ENCODE measurements around the gene BMPR1A. TPM values are rescaled to one million over a fixed set of nuclear protein-coding genes. Genes with fewer than 3 reads are reported as not detected.

The BMPR1A gene
- polyA plus RNA-seq, 1 donor (not counting 4 experiments of a cell fraction or from before 2014, with no cell fraction given): 22.2 TPM

DNA sequence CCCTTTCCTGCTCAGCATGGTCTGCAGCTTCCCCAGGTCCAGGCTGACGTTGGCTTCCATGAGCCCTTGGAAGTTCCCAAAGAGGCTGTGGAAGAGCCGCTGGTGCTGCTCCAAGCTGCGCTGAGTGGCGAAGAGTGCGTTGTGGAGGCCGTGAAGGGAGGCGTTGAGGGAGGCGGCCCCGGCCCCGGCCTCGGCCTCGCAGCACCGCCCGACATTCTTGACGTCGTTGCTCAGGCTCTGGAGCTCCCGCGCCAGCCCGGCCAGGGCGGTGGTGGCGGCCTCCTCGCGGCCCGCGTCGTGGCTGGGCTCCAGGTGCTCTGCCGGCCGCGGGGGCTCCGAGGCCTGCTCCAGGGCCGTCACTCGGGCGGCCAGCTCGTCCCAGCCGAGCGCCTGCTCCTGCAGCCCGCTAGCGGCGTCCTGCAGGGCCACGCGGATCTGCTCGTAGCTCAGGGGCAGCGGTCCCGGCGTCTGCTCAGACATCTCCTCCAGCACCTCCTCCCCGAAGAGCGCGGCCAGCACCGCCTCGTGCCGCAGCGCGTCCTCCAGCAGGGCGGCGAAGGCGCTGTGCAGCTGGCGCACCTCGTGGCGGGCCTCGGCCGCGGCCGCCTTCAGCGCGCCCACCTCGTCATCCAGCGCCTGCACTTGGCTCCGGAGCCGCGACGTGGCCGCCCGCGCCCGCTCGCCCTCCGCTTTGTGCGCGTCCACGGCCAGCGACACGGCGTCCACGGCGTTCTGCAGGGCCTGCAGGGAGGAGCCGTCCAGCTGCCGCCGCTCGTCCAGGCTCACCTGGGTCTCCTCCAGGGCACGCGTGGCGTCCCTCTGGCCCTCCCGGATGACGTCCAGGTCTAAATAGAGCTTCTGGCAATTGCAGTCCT, 186.3 kb downstream of the BMPR1A start:
- Histone ChIP-seq H3K9me1 (ENCODE audit: control insufficient read depth, extremely low read depth, insufficient read depth, low read length) (no peaks in the 10 kb centered on the region), H3K9me3 (ENCODE audit: control insufficient read depth, low read depth, low read length) (no peaks in the 10 kb centered on the region), H3K79me2 (ENCODE audit: control insufficient read depth, insufficient read depth, low read length) (no peaks in the 10 kb centered on the region), H3K9ac (ENCODE audit: control insufficient read depth, extremely low read depth, insufficient read depth, low read length) (no peak overlapping the region), H3K4me2 (ENCODE audit: control insufficient read depth, extremely low read depth, insufficient read depth, low read depth, low read length) (no peak overlapping the region), H4K20me1 (ENCODE audit: control insufficient read depth, extremely low read depth, insufficient read depth, low read length) (no peaks in the 10 kb centered on the region), H3K36me3 (ENCODE audit: control insufficient read depth in 2 of 2, extremely low read depth in 1 of 2, insufficient read depth in 2 of 2, low read length in 2 of 2) (peaks cover 0 to 5% of the 10 kb centered on the region in 2 experiments), H3K4me1 (ENCODE audit: control insufficient read depth, extremely low read depth, insufficient read depth, low read length) (no peaks in the 10 kb centered on the region), H3K27me3 (ENCODE audit: control insufficient read depth, extremely low read depth, insufficient read depth, low read length) (no peaks in the 10 kb centered on the region), H3K27ac (ENCODE audit: control insufficient read depth, insufficient read depth, low read length) (no peak overlapping the region), H3K4me3 (ENCODE audit: control insufficient read depth in 2 of 3, extremely low read depth in 1 of 3, insufficient read depth in 2 of 3, low read depth in 1 of 3, low read length in 3 of 3) (no peak overlapping the region), H2AFZ (ENCODE audit: control insufficient read depth, low read length) (no peak overlapping the region)
- DNase-seq (ENCODE audit: low read depth, low spot score) (no peak), FAIRE-seq (no peak)
- dilution Hi-C loops (cut with MboI; ENCODE audit: extremely low pct_ligation_motif_present, low sequenced_read_pairs): no loop called here
- no peak for TF ChIP-seq EZH2 (IDR thresholded peaks at IDR 0.05; ENCODE audit: low read length)
- TF ChIP-seq, protein P1, sequence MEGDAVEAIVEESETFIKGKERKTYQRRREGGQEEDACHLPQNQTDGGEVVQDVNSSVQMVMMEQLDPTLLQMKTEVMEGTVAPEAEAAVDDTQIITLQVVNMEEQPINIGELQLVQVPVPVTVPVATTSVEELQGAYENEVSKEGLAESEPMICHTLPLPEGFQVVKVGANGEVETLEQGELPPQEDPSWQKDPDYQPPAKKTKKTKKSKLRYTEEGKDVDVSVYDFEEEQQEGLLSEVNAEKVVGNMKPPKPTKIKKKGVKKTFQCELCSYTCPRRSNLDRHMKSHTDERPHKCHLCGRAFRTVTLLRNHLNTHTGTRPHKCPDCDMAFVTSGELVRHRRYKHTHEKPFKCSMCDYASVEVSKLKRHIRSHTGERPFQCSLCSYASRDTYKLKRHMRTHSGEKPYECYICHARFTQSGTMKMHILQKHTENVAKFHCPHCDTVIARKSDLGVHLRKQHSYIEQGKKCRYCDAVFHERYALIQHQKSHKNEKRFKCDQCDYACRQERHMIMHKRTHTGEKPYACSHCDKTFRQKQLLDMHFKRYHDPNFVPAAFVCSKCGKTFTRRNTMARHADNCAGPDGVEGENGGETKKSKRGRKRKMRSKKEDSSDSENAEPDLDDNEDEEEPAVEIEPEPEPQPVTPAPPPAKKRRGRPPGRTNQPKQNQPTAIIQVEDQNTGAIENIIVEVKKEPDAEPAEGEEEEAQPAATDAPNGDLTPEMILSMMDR (optimal IDR thresholded peaks at IDR 0.05 in 1 of 3, IDR thresholded peaks at IDR 0.05 in 1 of 3, conservative IDR thresholded peaks at IDR 0.05 in 1 of 3; ENCODE audit: extremely low read depth in 1 of 3, insufficient read depth in 2 of 3, low read length in 3 of 3): no peak

- H3K36me3 ChIP-seq (ENCODE audit: control insufficient read depth in 2 of 2, extremely low read depth in 1 of 2, insufficient read depth in 2 of 2, low read length in 2 of 2): peaks cover 0 to 5% of the 10 kb centered on the region in 2 experiments
- no peak for DNase-seq (ENCODE audit: low read depth, low spot score)
- H2AFZ ChIP-seq (ENCODE audit: control insufficient read depth, low read length): no peak overlapping the region
- no peak overlapping the region for H3K4me3 ChIP-seq (ENCODE audit: control insufficient read depth in 2 of 3, extremely low read depth in 1 of 3, insufficient read depth in 2 of 3, low read depth in 1 of 3, low read length in 3 of 3)
- no peaks in the 10 kb centered on the region for H3K4me1 ChIP-seq (ENCODE audit: control insufficient read depth, extremely low read depth, insufficient read depth, low read length)
- H4K20me1 ChIP-seq (ENCODE audit: control insufficient read depth, extremely low read depth, insufficient read depth, low read length): no peaks in the 10 kb centered on the region
- no peak overlapping the region for H3K9ac ChIP-seq (ENCODE audit: control insufficient read depth, extremely low read depth, insufficient read depth, low read length)
- no peaks in the 10 kb centered on the region for H3K27me3 ChIP-seq (ENCODE audit: control insufficient read depth, extremely low read depth, insufficient read depth, low read length)
- dilution Hi-C loops (cut with MboI; ENCODE audit: extremely low pct_ligation_motif_present, low sequenced_read_pairs): no loop called here
- no peaks in the 10 kb centered on the region for H3K79me2 ChIP-seq (ENCODE audit: control insufficient read depth, insufficient read depth, low read length)
- H3K9me3 ChIP-seq (ENCODE audit: control insufficient read depth, low read depth, low read length): no peaks in the 10 kb centered on the region
- no peak overlapping the region for H3K27ac ChIP-seq (ENCODE audit: control insufficient read depth, insufficient read depth, low read length)
- FAIRE-seq: no peak
- TF ChIP-seq, protein P1 (optimal IDR thresholded peaks at IDR 0.05 in 1 of 3, IDR thresholded peaks at IDR 0.05 in 1 of 3, conservative IDR thresholded peaks at IDR 0.05 in 1 of 3; ENCODE audit: extremely low read depth in 1 of 3, insufficient read depth in 2 of 3, low read length in 3 of 3): no peak
- no peak for TF ChIP-seq EZH2 (IDR thresholded peaks at IDR 0.05; ENCODE audit: low read length)
- H3K4me2 ChIP-seq (ENCODE audit: control insufficient read depth, extremely low read depth, insufficient read depth, low read depth, low read length): no peak overlapping the region
- no peaks in the 10 kb centered on the region for H3K9me1 ChIP-seq (ENCODE audit: control insufficient read depth, extremely low read depth, insufficient read depth, low read length)
Measured at GRCh38 chr10:86943316-86944030, 187.1 kb downstream of the BMPR1A start.
